Measurements from ENCODE around the gene CFAP20DC.

DNA sequence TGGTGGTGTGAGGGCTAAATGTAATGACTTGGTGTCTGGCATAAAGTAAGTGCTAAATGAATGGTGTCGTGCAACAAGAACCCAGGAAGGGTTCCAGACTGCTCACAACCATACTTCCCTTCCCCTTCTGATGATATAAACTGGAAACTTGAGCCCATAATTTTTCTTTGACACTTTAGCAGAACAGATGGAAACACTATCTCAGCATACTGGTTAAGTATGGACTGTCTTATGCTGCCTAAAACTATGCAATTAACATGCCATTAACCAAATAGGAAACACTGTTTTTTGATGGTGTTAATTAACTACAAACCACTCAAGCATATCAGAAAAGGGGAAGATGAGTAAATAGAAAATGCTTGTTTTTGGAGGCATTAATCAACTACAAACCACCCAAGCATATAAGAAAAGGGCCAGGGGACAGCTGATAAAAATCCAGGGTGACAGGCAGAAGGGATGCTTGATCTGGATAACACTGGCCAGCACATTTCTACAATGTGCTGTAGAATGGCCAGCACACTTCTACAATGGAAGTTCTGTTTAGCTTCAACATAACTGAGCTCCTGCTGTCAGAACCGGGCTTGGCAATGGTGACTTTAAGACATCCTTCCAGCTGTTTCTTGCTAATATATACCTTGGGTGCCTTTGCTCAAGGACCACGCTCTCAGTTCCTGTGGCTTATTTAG, 297.8 kb downstream of the CFAP20DC start:
- TF ChIP-seq, protein P1, sequence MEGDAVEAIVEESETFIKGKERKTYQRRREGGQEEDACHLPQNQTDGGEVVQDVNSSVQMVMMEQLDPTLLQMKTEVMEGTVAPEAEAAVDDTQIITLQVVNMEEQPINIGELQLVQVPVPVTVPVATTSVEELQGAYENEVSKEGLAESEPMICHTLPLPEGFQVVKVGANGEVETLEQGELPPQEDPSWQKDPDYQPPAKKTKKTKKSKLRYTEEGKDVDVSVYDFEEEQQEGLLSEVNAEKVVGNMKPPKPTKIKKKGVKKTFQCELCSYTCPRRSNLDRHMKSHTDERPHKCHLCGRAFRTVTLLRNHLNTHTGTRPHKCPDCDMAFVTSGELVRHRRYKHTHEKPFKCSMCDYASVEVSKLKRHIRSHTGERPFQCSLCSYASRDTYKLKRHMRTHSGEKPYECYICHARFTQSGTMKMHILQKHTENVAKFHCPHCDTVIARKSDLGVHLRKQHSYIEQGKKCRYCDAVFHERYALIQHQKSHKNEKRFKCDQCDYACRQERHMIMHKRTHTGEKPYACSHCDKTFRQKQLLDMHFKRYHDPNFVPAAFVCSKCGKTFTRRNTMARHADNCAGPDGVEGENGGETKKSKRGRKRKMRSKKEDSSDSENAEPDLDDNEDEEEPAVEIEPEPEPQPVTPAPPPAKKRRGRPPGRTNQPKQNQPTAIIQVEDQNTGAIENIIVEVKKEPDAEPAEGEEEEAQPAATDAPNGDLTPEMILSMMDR (IDR thresholded peaks at IDR 0.05; ENCODE audit: low read depth, low read length): no peak
- TF ChIP-seq EZH2phosphoT487 (IDR thresholded peaks at IDR 0.05; ENCODE audit: low read depth): no peak

Data from OCI-LY3 (cell line).